Esophagus squamous epithelium (tissue), 4 donors: ENCODE results near the gene ATP5PB.

Experiments used
- POLR2A ChIP-seq, 4 donors: fragments of 450-650 bp; IDR thresholded peaks; one replicate each; pipeline ENCODE4 v1.6.1; 2017; ENCODE audit warnings: antibody characterized with exemption in 4 of 4, mild to moderate bottlenecking in 4 of 4, moderate library complexity in 3 of 4
- TF ChIP-seq, protein P1 (sequence below), 6 experiments: fragments of 450-650 bp in 4 of 6; fragments of 200-600 bp in 2 of 6; sonication (generic) in 2 of 6; IDR thresholded peaks; one replicate each; pipeline ENCODE4 v1.5.1; 2016 to 2019; ENCODE audit warnings: antibody characterized with exemption in 6 of 6, mild to moderate bottlenecking in 4 of 6, moderate library complexity in 4 of 6

GRCh38 chr1:111417755-111418154, 31.5 kb upstream of the ATP5PB start:
- TF ChIP-seq, protein P1, sequence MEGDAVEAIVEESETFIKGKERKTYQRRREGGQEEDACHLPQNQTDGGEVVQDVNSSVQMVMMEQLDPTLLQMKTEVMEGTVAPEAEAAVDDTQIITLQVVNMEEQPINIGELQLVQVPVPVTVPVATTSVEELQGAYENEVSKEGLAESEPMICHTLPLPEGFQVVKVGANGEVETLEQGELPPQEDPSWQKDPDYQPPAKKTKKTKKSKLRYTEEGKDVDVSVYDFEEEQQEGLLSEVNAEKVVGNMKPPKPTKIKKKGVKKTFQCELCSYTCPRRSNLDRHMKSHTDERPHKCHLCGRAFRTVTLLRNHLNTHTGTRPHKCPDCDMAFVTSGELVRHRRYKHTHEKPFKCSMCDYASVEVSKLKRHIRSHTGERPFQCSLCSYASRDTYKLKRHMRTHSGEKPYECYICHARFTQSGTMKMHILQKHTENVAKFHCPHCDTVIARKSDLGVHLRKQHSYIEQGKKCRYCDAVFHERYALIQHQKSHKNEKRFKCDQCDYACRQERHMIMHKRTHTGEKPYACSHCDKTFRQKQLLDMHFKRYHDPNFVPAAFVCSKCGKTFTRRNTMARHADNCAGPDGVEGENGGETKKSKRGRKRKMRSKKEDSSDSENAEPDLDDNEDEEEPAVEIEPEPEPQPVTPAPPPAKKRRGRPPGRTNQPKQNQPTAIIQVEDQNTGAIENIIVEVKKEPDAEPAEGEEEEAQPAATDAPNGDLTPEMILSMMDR (IDR thresholded peaks at IDR 0.05): no peak
- no peak for TF ChIP-seq POLR2A (IDR thresholded peaks at IDR 0.05)
